Glutamatergic neuron (in vitro differentiated cells): Measurements from ENCODE around the gene H2BK1. TPM values are rescaled to one million over a fixed set of nuclear protein-coding genes. Genes with fewer than 3 reads are reported as not detected.
A peak's percentile ranks its signal among the peaks of the same experiment; 100 is the strongest.

Experiments used
- DNase-seq: peaks from one replicate; pipeline ENCODE4 v3.0.0; 2022
- H3K27ac Mint-ChIP-seq: one replicate; pipeline ENCODE4 v1.8.0; 2020; ENCODE audit warnings: mild to moderate bottlenecking, mixed read lengths, inconsistent platforms; ENCODE audit not compliant: unreplicated experiment
- H3K27me3 Mint-ChIP-seq: one replicate; pipeline ENCODE4 v1.8.0; 2020; ENCODE audit warnings: mild to moderate bottlenecking, moderate library complexity, mixed read lengths, inconsistent platforms; ENCODE audit not compliant: unreplicated experiment
- H3K36me3 Mint-ChIP-seq: one replicate; pipeline ENCODE4 v1.8.0; 2020; ENCODE audit warnings: mild to moderate bottlenecking, mixed read lengths, inconsistent platforms; ENCODE audit not compliant: unreplicated experiment
- H3K4me1 Mint-ChIP-seq: one replicate; pipeline ENCODE4 v1.8.0; 2020; ENCODE audit warnings: mild to moderate bottlenecking, low read depth, mixed read lengths, inconsistent platforms; ENCODE audit not compliant: unreplicated experiment
- H3K4me3 Mint-ChIP-seq: one replicate; pipeline ENCODE4 v1.8.0; 2020; ENCODE audit warnings: mild to moderate bottlenecking, mixed read lengths, inconsistent platforms; ENCODE audit not compliant: unreplicated experiment
- H3K9me3 Mint-ChIP-seq: one replicate; pipeline ENCODE4 v1.8.0; 2020; ENCODE audit warnings: mild to moderate bottlenecking, moderate library complexity, mixed read lengths, inconsistent platforms; ENCODE audit not compliant: unreplicated experiment
- total RNA-seq: library from RNA; stranded (reverse); fragmentation: NEBNext Ultra II Directional; extraction: Animal tissue kit (Norgen Biotek cat#: 25700); gene quantifications from one replicate; pipeline ENCODE4 v1.2.1, GENCODE V29; 2021; ENCODE audit not compliant: unreplicated experiment
- TF ChIP-seq, protein P1 (sequence below): fragments of 200-600 bp; sonication (generic); IDR thresholded peaks from one replicate; pipeline ENCODE4 v1.5.0; 2021; ENCODE audit not compliant: partially characterized antibody, unreplicated experiment

Gene H2BK1
- total RNA-seq, 1 donor from 2014 or later = not detected

- Mint-ChIP-seq H3K4me1 (peaks cover 11% of the 10 kb centered on the region), H3K27ac (no peak overlapping the region), H3K9me3 (peaks cover 19% of the 10 kb centered on the region)
These were observed 44.0 kb upstream of the H2BK1 start for GRCh38 chr7:151254316-151254715.

GRCh38 chr7:151252961-151253711, 42.8 kb upstream of the H2BK1 start:
- H3K36me3 Mint-ChIP-seq = peaks cover 6% of the 10 kb centered on the region
- no peak for DNase-seq
- H3K4me1 Mint-ChIP-seq = peaks cover 12% of the 10 kb centered on the region
- H3K27me3 Mint-ChIP-seq = peaks cover 41% of the 10 kb centered on the region
- peaks cover 19% of the 10 kb centered on the region for H3K9me3 Mint-ChIP-seq
- H3K27ac Mint-ChIP-seq = peak overlapping the region; percentile 99
- peak overlapping the region; percentile 93 for H3K4me3 Mint-ChIP-seq
- TF ChIP-seq, protein P1, sequence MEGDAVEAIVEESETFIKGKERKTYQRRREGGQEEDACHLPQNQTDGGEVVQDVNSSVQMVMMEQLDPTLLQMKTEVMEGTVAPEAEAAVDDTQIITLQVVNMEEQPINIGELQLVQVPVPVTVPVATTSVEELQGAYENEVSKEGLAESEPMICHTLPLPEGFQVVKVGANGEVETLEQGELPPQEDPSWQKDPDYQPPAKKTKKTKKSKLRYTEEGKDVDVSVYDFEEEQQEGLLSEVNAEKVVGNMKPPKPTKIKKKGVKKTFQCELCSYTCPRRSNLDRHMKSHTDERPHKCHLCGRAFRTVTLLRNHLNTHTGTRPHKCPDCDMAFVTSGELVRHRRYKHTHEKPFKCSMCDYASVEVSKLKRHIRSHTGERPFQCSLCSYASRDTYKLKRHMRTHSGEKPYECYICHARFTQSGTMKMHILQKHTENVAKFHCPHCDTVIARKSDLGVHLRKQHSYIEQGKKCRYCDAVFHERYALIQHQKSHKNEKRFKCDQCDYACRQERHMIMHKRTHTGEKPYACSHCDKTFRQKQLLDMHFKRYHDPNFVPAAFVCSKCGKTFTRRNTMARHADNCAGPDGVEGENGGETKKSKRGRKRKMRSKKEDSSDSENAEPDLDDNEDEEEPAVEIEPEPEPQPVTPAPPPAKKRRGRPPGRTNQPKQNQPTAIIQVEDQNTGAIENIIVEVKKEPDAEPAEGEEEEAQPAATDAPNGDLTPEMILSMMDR = no peak

More at GRCh38 chr7:151254316-151254715, 44.0 kb upstream of the H2BK1 start:
- TF ChIP-seq, protein P1 = no peak
- Mint-ChIP-seq H3K36me3 (peaks cover 6% of the 10 kb centered on the region), H3K27me3 (peaks cover 45% of the 10 kb centered on the region), H3K4me3 (no peak overlapping the region)
- DNase-seq = no peak

GRCh38 chr7:151252561-151252835, 42.2 kb upstream of the H2BK1 start:
- TF ChIP-seq, protein P1 = no peak
- peaks cover 6% of the 10 kb centered on the region for H3K36me3 Mint-ChIP-seq
- peak overlapping the region; percentile 99 for H3K27ac Mint-ChIP-seq
- peaks cover 15% of the 10 kb centered on the region for H3K4me1 Mint-ChIP-seq
- DNase-seq = no peak
- peak overlapping the region; percentile 93 for H3K4me3 Mint-ChIP-seq
- H3K9me3 Mint-ChIP-seq = peaks cover 19% of the 10 kb centered on the region
- peaks cover 40% of the 10 kb centered on the region for H3K27me3 Mint-ChIP-seq

DNA sequence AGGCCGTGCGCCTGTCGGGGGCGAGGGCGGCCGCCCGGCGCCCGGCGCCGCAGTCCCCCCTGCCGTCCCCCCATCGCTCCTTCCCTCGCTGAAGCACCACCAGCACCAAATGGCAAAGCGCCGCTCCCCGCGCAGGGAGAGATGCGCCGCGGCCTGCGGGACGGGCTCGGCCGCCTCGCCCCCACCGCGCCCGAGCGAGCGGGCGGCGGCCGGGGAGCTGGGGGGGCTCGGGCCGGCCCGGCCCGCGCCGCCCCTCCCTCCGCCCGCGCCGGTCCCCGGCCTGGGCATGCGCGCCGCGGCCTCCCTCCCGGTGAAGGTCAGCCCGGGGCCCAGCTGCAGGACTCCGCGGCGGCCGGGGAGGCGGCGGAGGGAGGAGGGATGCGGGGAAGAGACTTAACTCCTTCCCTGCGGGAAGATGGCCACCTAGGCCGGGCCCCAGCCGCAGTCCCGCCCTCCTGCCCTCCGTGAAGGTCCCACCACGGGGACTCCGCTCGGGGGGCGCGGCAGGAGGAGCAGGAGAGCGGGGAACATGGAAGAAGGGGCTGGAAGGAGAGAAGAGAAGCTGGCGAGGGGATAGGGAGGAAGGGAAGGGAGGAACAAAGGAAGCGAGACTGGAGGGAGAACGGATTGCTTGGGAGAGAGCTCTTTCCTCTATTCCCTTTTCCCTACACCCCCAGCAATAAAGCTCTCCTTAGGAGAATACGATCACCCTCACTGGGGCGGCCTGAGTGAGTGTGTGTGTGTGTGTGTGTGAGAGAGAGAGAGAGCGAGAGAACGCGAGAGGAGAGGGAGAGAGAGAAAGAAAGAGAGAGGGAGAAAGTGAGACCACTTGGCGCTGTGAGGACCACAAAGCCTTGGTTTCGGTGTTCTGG, 41.6 kb upstream of the H2BK1 start:
- TF ChIP-seq, protein P1 = no peak
- peaks cover 42% of the 10 kb centered on the region for H3K27me3 Mint-ChIP-seq
- peaks cover 6% of the 10 kb centered on the region for H3K36me3 Mint-ChIP-seq
- H3K27ac Mint-ChIP-seq = peak overlapping the region; percentile 99
- peak; percentile 87 for DNase-seq
- peak overlapping the region; percentile 93 for H3K4me3 Mint-ChIP-seq
- peaks cover 19% of the 10 kb centered on the region for H3K9me3 Mint-ChIP-seq
- peaks cover 15% of the 10 kb centered on the region for H3K4me1 Mint-ChIP-seq

- Mint-ChIP-seq H3K27me3 (peaks cover 42% of the 10 kb centered on the region), H3K27ac (peak overlapping the region; percentile 87), H3K9me3 (peaks cover 19% of the 10 kb centered on the region), H3K4me1 (peaks cover 15% of the 10 kb centered on the region), H3K4me3 (peak overlapping the region; percentile 87), H3K36me3 (peaks cover 6% of the 10 kb centered on the region)
- no peak for DNase-seq
- TF ChIP-seq, protein P1 = no peak
These were observed 41.0 kb upstream of the H2BK1 start for GRCh38 chr7:151251328-151251688.
